Dendritic cell treated with granulocyte-macrophage colony-stimulating factor and Interleukin-4, amounts not matched to agents 40 ng/mL and 50 ng/mL, for 4 days (primary cell): ENCODE data around the gene MAN1C1.
"Not testable (repeated sequence)": the region's sequence is repeated elsewhere in the genome, so short reads cannot be mapped to it uniquely, and the experiment has no call there.

Experiments
- H3K27ac Mint-ChIP-seq: one replicate; pipeline ENCODE4 v1.8.0; 2022; ENCODE audit warnings: mild to moderate bottlenecking, mixed read lengths
- H3K27me3 Mint-ChIP-seq: one replicate; pipeline ENCODE4 v1.8.0; 2022; ENCODE audit warnings: mild to moderate bottlenecking, mixed read lengths
- H3K36me3 Mint-ChIP-seq: one replicate; pipeline ENCODE4 v1.8.0; 2022; ENCODE audit warnings: low read depth, mixed read lengths
- H3K4me1 Mint-ChIP-seq: one replicate; pipeline ENCODE4 v1.8.0; 2022; ENCODE audit warnings: low read depth, mixed read lengths
- H3K4me3 Mint-ChIP-seq: one replicate; pipeline ENCODE4 v1.8.0; 2022; ENCODE audit warnings: mild to moderate bottlenecking, moderate library complexity, mixed read lengths
- H3K9me3 Mint-ChIP-seq: one replicate; pipeline ENCODE4 v1.8.0; 2022; ENCODE audit warnings: mixed read lengths
- intact Hi-C: fragments of 100-400 bp; cut with micrococcal nuclease; formaldehyde crosslinking; loops from one replicate; pipeline ENCODE4 v1.15.0; 2022

The MAN1C1 gene

GRCh38 chr1:25699059-25699458, 82.5 kb downstream of the MAN1C1 start:
- H3K9me3 Mint-ChIP-seq, H3K4me3 Mint-ChIP-seq, intact Hi-C loops, H3K36me3 Mint-ChIP-seq, H3K27me3 Mint-ChIP-seq, H3K27ac Mint-ChIP-seq: not testable (repeated sequence)
- H3K4me1 Mint-ChIP-seq, result peaks cover 63% of the 10 kb centered on the region

- no peak overlapping the region for H3K4me3 Mint-ChIP-seq
- H3K9me3 Mint-ChIP-seq, result peaks cover 7% of the 10 kb centered on the region
- H3K4me1 Mint-ChIP-seq, result peaks cover 64% of the 10 kb centered on the region
- intact Hi-C loops, result no loop called here
- no peak overlapping the region for H3K27ac Mint-ChIP-seq
- H3K36me3 Mint-ChIP-seq, result peaks cover 10% of the 10 kb centered on the region
- peaks cover 5% of the 10 kb centered on the region for H3K27me3 Mint-ChIP-seq
Observed at GRCh38 chr1:25699500-25700143, 83.0 kb downstream of the MAN1C1 start.

GRCh38 chr1:25700144-25700523, 83.5 kb downstream of the MAN1C1 start:
- peaks cover 65% of the 10 kb centered on the region for H3K4me1 Mint-ChIP-seq
- peaks cover 10% of the 10 kb centered on the region for H3K36me3 Mint-ChIP-seq
- no peak overlapping the region for H3K27ac Mint-ChIP-seq
- H3K4me3 Mint-ChIP-seq, result no peak overlapping the region
- H3K9me3 Mint-ChIP-seq, result peaks cover 7% of the 10 kb centered on the region
- intact Hi-C loops, result no loop called here
- peaks cover 5% of the 10 kb centered on the region for H3K27me3 Mint-ChIP-seq

GRCh38 chr1:25700626-25701025, 84.0 kb downstream of the MAN1C1 start:
- Mint-ChIP-seq H3K36me3 (peaks cover 10% of the 10 kb centered on the region), H3K27me3 (peaks cover 5% of the 10 kb centered on the region), H3K4me3 (no peak overlapping the region), H3K27ac (no peak overlapping the region), H3K4me1 (peaks cover 65% of the 10 kb centered on the region), H3K9me3 (peaks cover 7% of the 10 kb centered on the region)
- intact Hi-C loops, result no loop called here

GRCh38 chr1:25701030-25701785, 84.6 kb downstream of the MAN1C1 start:
- H3K27me3 Mint-ChIP-seq, result peaks cover 5% of the 10 kb centered on the region
- intact Hi-C loops, result no loop called here

GRCh38 chr1:25702101-25702775, 85.6 kb downstream of the MAN1C1 start:
- Mint-ChIP-seq H3K4me3 (no peak overlapping the region), H3K27me3 (peaks cover 5% of the 10 kb centered on the region), H3K27ac (no peak overlapping the region), H3K4me1 (peaks cover 64% of the 10 kb centered on the region), H3K36me3 (peaks cover 15% of the 10 kb centered on the region), H3K9me3 (peaks cover 7% of the 10 kb centered on the region)
- intact Hi-C loops, result no loop called here

More at GRCh38 chr1:25701030-25701785, 84.6 kb downstream of the MAN1C1 start:
- H3K4me1 Mint-ChIP-seq, result peaks cover 64% of the 10 kb centered on the region
- peaks cover 12% of the 10 kb centered on the region for H3K36me3 Mint-ChIP-seq
- no peak overlapping the region for H3K27ac Mint-ChIP-seq
- H3K9me3 Mint-ChIP-seq, result peaks cover 7% of the 10 kb centered on the region
- H3K4me3 Mint-ChIP-seq, result no peak overlapping the region

GRCh38 chr1:25703041-25703440, 86.5 kb downstream of the MAN1C1 start:
- Mint-ChIP-seq H3K9me3 (peaks cover 7% of the 10 kb centered on the region), H3K4me1 (peaks cover 66% of the 10 kb centered on the region), H3K27me3 (peaks cover 5% of the 10 kb centered on the region), H3K27ac (no peak overlapping the region), H3K4me3 (no peak overlapping the region), H3K36me3 (peaks cover 15% of the 10 kb centered on the region)
- intact Hi-C loops, result no loop called here

GRCh38 chr1:25703671-25704266, 87.2 kb downstream of the MAN1C1 start:
- intact Hi-C loops, result no loop called here
- Mint-ChIP-seq H3K4me1 (peaks cover 59% of the 10 kb centered on the region), H3K36me3 (peaks cover 15% of the 10 kb centered on the region), H3K4me3 (no peak overlapping the region), H3K9me3 (peaks cover 7% of the 10 kb centered on the region), H3K27me3 (peaks cover 5% of the 10 kb centered on the region), H3K27ac (peak overlapping the region; percentile 76)

- H3K4me1 Mint-ChIP-seq, result peaks cover 55% of the 10 kb centered on the region
- no peak overlapping the region for H3K4me3 Mint-ChIP-seq
- H3K27ac Mint-ChIP-seq, result peak overlapping the region; percentile 76
- H3K9me3 Mint-ChIP-seq, result peaks cover 7% of the 10 kb centered on the region
- intact Hi-C loops, result no loop called here
- H3K27me3 Mint-ChIP-seq, result peaks cover 5% of the 10 kb centered on the region
- peaks cover 15% of the 10 kb centered on the region for H3K36me3 Mint-ChIP-seq
Observed at GRCh38 chr1:25704267-25704691, 87.7 kb downstream of the MAN1C1 start.

- Mint-ChIP-seq H3K9me3 (peaks cover 7% of the 10 kb centered on the region), H3K27me3 (peaks cover 5% of the 10 kb centered on the region), H3K36me3 (peaks cover 10% of the 10 kb centered on the region), H3K27ac (no peak overlapping the region), H3K4me1 (peaks cover 50% of the 10 kb centered on the region), H3K4me3 (no peak overlapping the region)
- intact Hi-C loops, result no loop called here
Observed at GRCh38 chr1:25705699-25706098, 89.1 kb downstream of the MAN1C1 start.

- Mint-ChIP-seq H3K9me3 (peaks cover 7% of the 10 kb centered on the region), H3K27ac (peak overlapping the region; percentile 56), H3K27me3 (peaks cover 5% of the 10 kb centered on the region), H3K36me3 (peaks cover 10% of the 10 kb centered on the region), H3K4me3 (no peak overlapping the region), H3K4me1 (peaks cover 54% of the 10 kb centered on the region)
- intact Hi-C loops, result no loop called here
Observed at GRCh38 chr1:25706146-25707089, 89.8 kb downstream of the MAN1C1 start.

- Mint-ChIP-seq H3K36me3 (peaks cover 10% of the 10 kb centered on the region), H3K9me3 (peaks cover 7% of the 10 kb centered on the region), H3K4me1 (peaks cover 64% of the 10 kb centered on the region), H3K4me3 (peak overlapping the region; percentile 20), H3K27me3 (peaks cover 5% of the 10 kb centered on the region), H3K27ac (peak overlapping the region; percentile 45)
- intact Hi-C loops, result no loop called here
Observed at GRCh38 chr1:25707280-25708016, 90.9 kb downstream of the MAN1C1 start.
